Hematopoietic multipotent progenitor cell treated with erythropoietin and hydrocortisone succinate and interleukin-3 and kit ligand, for 15 days (in vitro differentiated cells): Measurements from ENCODE around the gene DRAXIN.

ENCODE experiments used
- DNase-seq: peaks from one replicate; pipeline ENCODE4 v3.0.0-alpha.2; 2015; ENCODE audit warnings: low spot score

The DRAXIN gene

DNA sequence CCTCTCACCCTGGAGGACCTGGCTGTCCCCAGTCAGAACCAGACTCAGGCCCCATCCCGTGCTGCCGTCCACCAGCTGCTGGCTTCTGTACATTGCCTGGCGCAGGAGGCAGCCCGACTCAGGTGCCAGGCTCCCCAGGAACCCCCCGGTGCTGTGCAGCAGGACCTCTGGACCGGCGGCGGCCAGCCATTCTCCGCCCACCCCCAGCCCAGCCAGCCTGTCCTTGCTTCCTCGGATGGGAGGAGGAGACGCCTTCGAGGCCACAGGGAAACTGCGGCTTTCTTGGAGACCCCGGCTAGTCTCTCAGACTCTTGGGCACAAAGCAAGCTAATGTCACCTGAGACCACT is 74.9 kb downstream of the DRAXIN start:
- DNase-seq = no peak

DNA sequence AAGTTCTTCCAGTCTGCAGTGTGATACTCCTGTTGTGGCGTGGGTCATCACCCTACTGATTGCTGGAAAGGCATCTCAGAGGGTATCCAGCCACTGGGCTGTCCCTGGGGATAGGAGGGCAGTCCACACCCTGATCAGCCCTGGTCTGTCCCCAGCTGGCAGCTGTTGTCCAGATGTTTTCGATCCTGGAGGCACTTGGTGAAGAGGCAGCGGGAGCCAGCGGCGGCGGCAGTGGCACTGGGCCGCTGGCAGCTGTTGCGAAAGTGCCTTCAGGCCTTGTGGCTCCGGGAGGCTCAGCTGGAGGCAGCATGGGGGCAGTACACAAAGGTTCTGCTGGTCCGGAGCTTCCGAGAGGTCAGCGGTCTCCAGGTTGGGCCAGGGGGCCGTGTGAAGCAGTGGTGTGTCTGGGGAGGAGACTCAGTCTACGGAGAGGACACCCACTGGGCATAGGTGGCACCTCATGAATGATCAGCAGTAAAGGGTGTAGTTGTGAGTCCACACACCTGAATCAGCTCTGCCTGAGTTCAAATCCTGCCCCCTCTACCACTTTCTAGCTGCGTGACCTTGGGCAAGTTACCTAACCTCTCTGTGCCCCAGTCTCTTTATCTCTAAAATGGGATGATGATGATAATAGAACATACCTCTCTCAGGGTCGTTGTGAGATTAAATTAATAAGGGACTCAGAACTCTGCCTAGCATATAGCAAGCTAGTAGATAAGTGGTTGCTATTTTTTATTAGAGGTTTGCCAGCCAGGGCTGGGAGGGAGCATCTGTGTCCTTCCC is 76.6 kb downstream of the DRAXIN start:
- DNase-seq = no peak

DNA sequence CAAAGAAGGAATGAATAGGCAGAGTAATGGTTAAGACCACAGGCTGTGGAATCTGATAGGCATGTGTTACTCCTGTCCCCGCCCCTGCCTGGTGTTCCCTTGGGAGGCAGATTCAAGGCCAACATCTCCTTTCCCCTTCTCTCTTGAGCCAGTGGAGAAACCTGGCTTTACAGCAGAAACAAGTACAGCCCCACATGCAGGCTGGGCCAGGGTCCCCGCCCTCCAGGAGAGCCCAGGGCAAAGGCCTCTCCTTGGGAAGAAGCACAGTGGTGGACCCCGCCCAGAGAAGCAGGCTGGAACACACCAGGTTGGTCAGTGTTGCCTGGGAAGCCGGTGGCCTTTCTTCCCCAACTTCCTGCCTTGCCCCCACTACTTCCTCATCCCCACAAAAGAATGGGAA is 77.3 kb downstream of the DRAXIN start:
- DNase-seq = no peak

GRCh38 chr1:11769274-11769673 is 77.8 kb downstream of the DRAXIN start:
- DNase-seq = no peak

GRCh38 chr1:11770011-11770410 is 78.5 kb downstream of the DRAXIN start:
- DNase-seq = no peak

- no peak for DNase-seq
Measured at GRCh38 chr1:11771481-11772043, 80.1 kb downstream of the DRAXIN start.

- DNase-seq = no peak
Measured at GRCh38 chr1:11772458-11772857, 80.9 kb downstream of the DRAXIN start.

GRCh38 chr1:11774753-11775152 is 83.2 kb downstream of the DRAXIN start:
- DNase-seq = no peak
